GM06990 (cell line): Measurements from ENCODE around the gene GFAP.

Experiments
- DNase-seq: peaks from one replicate; pipeline ENCODE4 v3.0.0-alpha.2; 2011; ENCODE audit not compliant: insufficient read length; ENCODE audit errors: extremely low read depth
- H3K27me3 ChIP-seq: replicated peaks from 2 replicates; pipeline ENCODE4 v1.6.0; 2011; ENCODE audit warnings: low read length; ENCODE audit not compliant: control insufficient read depth, insufficient read depth
- H3K36me3 ChIP-seq: 2 replicates; pipeline ENCODE4 v1.5.1; 2011; ENCODE audit warnings: low read length; ENCODE audit not compliant: control insufficient read depth, insufficient read depth
- H3K4me3 ChIP-seq: replicated peaks from 2 replicates; pipeline ENCODE4 v1.5.1; 2011; ENCODE audit warnings: low read depth, mild to moderate bottlenecking, control low read depth, low read length
- CTCF ChIP-seq: IDR thresholded peaks from 2 replicates; pipeline ENCODE4 v1.5.1; 2011; ENCODE audit warnings: low read length, control low read depth, mild to moderate bottlenecking, inconsistent platforms; ENCODE audit not compliant: insufficient read depth, poor library complexity, severe bottlenecking

The GFAP gene

DNA sequence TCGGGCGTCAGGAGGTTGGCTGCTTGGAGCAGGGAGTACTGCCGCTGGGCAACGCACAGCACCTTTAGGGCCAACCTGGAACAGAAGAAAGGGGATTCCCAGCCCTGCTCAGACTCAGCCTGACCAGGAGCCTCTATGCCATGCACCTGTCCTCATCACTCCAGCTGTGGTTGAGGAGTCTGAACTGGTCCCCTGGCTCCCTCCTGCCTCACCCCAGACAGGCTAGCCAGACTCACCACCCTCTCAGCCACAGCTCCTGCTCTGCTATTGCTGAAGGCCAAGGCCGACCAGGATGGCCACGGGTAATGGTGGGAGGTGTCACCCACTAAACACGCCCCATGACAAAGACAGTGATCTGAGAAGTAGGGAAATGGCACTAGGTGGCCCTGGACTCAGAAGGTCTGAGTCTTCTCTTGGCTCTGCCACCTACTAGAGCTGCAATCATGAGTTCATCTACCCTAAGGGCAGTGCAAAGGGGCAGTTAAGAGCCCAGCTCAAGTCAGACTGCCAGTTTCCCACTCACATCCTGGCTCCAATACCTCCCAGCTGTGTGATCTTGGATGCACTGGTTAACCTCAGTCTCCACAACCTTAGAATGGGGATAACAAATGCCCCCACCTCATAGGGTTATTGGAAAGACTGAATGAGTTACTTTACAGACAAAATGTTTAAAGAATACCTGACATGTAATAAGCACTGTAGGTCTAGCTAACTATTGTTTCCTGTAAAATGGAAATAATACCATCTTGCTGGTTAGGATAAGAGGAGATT is 13.8 kb upstream of the GFAP start:
- no peak for TF ChIP-seq CTCF
- Histone ChIP-seq H3K27me3 (no peaks in the 10 kb centered on the region), H3K4me3 (no peak overlapping the region), H3K36me3 (peaks cover 41% of the 10 kb centered on the region)
- DNase-seq: no peak

DNA sequence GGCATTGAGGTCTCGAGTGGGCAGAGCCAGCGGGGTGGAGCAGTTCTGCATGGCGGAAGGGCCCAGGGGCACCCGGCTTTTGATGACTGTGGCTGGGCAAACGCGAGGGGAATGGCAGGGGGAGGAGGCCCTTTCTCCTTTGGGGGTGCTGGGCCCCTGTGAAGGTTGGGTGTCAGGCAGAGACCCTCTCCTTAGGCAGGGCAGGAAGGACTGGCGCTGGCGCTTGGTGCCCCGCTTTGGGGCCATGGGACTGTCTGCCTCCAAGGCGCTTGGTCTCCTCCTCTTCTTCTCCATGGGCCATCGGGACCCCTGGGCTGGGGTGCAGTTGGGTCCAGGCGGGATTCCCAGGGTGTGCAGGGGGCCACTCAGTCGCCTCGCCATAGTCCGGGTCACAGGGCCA is 12.8 kb upstream of the GFAP start:
- TF ChIP-seq CTCF: no peak
- H3K27me3 ChIP-seq: no peaks in the 10 kb centered on the region
- H3K36me3 ChIP-seq: peaks cover 36% of the 10 kb centered on the region
- H3K4me3 ChIP-seq: no peak overlapping the region
- DNase-seq: no peak

DNA sequence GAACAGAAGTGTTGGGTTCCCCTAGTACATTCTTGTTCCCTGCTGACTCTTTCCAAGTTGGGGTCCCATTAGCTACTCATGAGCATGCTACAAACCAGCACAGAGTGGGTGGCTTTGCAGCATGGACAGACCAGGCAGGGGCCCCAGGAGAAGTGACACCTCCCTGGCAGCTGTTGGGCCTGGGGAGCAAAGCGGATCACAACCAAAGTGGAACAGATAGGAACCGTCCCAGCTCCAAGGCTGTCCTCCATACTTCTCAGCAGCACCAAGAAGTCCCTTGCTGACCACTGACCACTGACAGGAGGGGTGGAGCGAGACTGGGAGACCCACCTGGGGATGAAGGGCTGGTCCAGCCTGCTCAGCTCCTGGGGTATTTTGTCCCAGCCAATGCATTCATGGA is 12.4 kb upstream of the GFAP start:
- no peak for DNase-seq
- H3K36me3 ChIP-seq: peaks cover 36% of the 10 kb centered on the region

DNA sequence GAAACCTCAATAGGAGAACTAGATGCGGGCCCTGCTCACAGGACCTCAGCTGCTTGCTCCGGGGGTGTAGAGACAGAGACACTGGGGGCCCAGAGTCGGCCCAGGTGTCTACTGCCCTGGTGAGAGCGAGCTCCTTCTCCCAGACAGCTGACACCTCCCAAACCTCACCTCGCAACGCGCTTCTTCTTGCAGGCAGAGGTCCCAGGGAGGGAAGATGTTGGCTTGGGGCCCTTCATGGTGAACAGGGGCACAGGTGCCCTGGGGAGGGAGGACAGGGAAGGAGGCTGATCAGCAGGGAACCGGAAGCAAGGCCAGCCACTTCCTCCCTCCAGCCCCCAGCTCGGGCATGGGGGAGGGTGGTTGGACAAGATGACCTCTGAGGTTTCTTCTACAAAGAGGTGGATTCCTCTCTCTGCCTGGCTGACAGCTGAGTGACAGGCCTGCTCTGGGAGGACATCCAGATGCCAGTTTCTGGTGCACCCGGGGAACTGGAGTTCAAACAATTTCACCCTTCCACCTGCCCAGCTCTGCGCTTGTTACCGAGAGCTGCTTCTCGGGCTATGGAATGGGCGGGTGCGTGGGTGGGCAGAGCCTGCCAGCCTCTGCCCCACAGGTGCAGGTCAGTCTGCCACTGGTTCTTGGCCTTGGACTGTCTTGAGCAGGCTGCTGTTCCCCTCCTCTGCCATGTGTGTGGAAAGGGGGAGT is 11.7 kb upstream of the GFAP start:
- Histone ChIP-seq H3K27me3 (no peaks in the 10 kb centered on the region), H3K36me3 (peaks cover 30% of the 10 kb centered on the region), H3K4me3 (no peak overlapping the region)
- no peak for TF ChIP-seq CTCF
- no peak for DNase-seq

More for the DNA sequence above, 12.4 kb upstream of the GFAP start:
- no peak for TF ChIP-seq CTCF
- H3K4me3 ChIP-seq: no peak overlapping the region
- no peaks in the 10 kb centered on the region for H3K27me3 ChIP-seq

DNA sequence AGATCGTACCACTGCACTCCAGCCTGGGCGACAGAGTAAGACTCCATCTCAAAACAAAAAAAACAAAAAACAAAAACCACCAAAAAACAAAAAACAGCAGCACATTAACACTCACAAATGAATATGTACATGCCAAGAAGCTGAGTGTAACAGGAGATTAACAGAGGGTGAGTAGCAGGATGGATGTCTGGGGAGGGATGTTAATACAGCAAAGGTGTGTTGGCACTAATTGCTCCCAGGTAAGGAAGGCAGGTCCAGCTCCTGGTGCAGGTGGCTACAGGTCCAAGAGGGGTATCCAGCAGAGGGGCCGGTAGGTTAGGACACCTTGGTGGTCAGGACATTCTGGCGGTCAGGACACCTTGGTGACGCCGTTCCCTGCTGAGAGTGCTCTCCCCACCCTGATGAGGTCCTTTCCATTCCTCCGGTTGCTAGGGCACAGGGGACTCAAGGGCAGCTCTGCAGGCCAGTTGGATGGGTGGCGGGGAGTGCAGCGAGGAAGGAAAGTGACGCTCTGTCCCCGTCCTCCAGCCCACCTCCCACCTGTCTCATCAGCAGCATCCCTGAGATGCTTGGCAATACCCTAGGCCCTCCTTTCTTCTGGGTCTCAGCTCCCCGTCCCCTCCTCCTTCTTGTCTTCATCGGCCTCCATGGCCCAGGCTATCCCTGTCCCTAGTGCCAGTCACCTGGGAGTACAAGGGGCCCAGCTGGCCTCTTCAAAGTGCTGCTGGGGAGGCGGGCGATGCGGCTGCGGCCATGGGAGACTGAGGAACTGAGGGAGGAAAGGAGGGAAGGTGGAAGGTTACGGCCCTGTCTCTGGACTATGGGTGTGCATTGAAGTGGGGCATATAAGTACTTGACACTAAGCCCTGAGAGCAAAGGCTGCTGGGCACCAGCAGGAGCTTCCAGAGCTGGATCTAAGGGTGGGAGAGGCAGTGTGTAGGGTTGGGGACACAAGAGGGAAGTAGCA is 10.7 kb upstream of the GFAP start:
- no peak for TF ChIP-seq CTCF
- H3K27me3 ChIP-seq: no peaks in the 10 kb centered on the region
- no peak overlapping the region for H3K4me3 ChIP-seq
- DNase-seq: no peak
- H3K36me3 ChIP-seq: peaks cover 23% of the 10 kb centered on the region
